IMR-90 (cell line): ENCODE measurements around the gene SARM1. TPM values are rescaled to one million over a fixed set of nuclear protein-coding genes. Genes with fewer than 3 reads are reported as not detected.

Experiments used
- ATAC-seq: fragments of 200-7000 bp; cut with Tn5 transposase; 2 replicates; pipeline ENCODE4 v1.9.1; 2020; ENCODE audit warnings: low read depth, mild to moderate bottlenecking, moderate library complexity
- BruUV-seq: library from RNA; stranded (reverse); fragments of 400-500 nt; replicated peaks from 2 replicates; lab custom pipeline; 2021; lab: Mats Ljungman, UMichigan
- CTCF ChIA-PET: fragments of 300-600 bp; formaldehyde crosslinking; extraction: SDS; loops from one replicate; lab custom pipeline; 2021; ENCODE audit warnings: antibody characterized with exemption; lab: Yijun Ruan, JAX
- POLR2A ChIA-PET: fragments of 300-600 bp; sonication (Branson Sonifier 250); formaldehyde crosslinking; loops from one replicate; lab custom pipeline; 2022; ENCODE audit warnings: antibody characterized with exemption; ENCODE audit not compliant: unreplicated experiment; lab: Charles Lee
- DNase-seq: peaks from one replicate; pipeline ENCODE4 v3.0.0; 2013
- H2AFZ ChIP-seq: replicated peaks from 2 replicates; pipeline ENCODE3; 2013; ENCODE audit warnings: low read length, mild to moderate bottlenecking; ENCODE audit not compliant: poor library complexity
- H2AK5ac ChIP-seq: 2 replicates; pipeline ENCODE4 v1.6.1; 2013; ENCODE audit warnings: low read depth, low read length, inconsistent platforms
- H2AK9ac ChIP-seq: replicated peaks from 2 replicates; pipeline ENCODE3; 2013; ENCODE audit warnings: mild to moderate bottlenecking, low read depth, low read length, moderate library complexity; ENCODE audit not compliant: poor library complexity
- H2BK120ac ChIP-seq: 2 replicates; pipeline ENCODE4 v1.6.1; 2013; ENCODE audit warnings: low read depth, low read length, inconsistent platforms
- H2BK15ac ChIP-seq: 3 replicates; pipeline ENCODE4 v1.6.1; 2013; ENCODE audit warnings: low read depth, low read length, inconsistent platforms
- H2BK20ac ChIP-seq: 2 replicates; pipeline ENCODE4 v1.6.1; 2013; ENCODE audit warnings: low read depth, mild to moderate bottlenecking, inconsistent platforms, low read length, moderate library complexity
- H2BK5ac ChIP-seq: 2 replicates; pipeline ENCODE4 v1.6.1; 2013; ENCODE audit warnings: mild to moderate bottlenecking, low read depth, low read length, inconsistent platforms; ENCODE audit not compliant: poor library complexity, severe bottlenecking
- H3K14ac ChIP-seq: replicated peaks from 2 replicates; pipeline ENCODE4 v1.6.1; 2013; ENCODE audit warnings: low read depth, low read length, inconsistent platforms
- H3K18ac ChIP-seq: 2 replicates; pipeline ENCODE4 v1.6.1; 2013; ENCODE audit warnings: low read depth, low read length, control low read depth
- H3K23ac ChIP-seq: 2 replicates; pipeline ENCODE4 v1.6.1; 2013; ENCODE audit warnings: low read depth, low read length, inconsistent platforms
- H3K27ac ChIP-seq: 2 replicates; pipeline ENCODE4 v1.5.1; 2013; ENCODE audit warnings: mild to moderate bottlenecking, control low read depth, low read length; ENCODE audit not compliant: insufficient read depth
- H3K27me3 ChIP-seq: 2 replicates; pipeline ENCODE4 v1.6.1; 2013; ENCODE audit warnings: low read length; ENCODE audit not compliant: control insufficient read depth, insufficient read depth
- H3K36me3 ChIP-seq: 2 replicates; pipeline ENCODE4 v1.6.1; 2013; ENCODE audit warnings: low read length, mixed read lengths; ENCODE audit not compliant: control insufficient read depth, insufficient read depth
- H3K4ac ChIP-seq: 2 replicates; pipeline ENCODE4 v1.6.1; 2013; ENCODE audit warnings: low read depth, low read length, inconsistent platforms
- H3K4me1 ChIP-seq: 2 replicates; pipeline ENCODE4 v1.6.1; 2013; ENCODE audit warnings: low read length, mixed read lengths; ENCODE audit not compliant: control insufficient read depth, insufficient read depth
- H3K4me2 ChIP-seq: 2 replicates; pipeline ENCODE4 v1.6.1; 2013; ENCODE audit warnings: low read depth, mild to moderate bottlenecking, control low read depth, low read length, moderate library complexity
- H3K4me3 ChIP-seq: 2 replicates; pipeline ENCODE4 v1.5.1; 2013; ENCODE audit warnings: low read depth, mild to moderate bottlenecking, control low read depth, low read length, moderate library complexity; ENCODE audit not compliant: insufficient read depth
- H3K56ac ChIP-seq: 2 replicates; pipeline ENCODE4 v1.6.1; 2013; ENCODE audit warnings: low read length, inconsistent platforms; ENCODE audit not compliant: insufficient read depth; ENCODE audit errors: extremely low read depth
- H3K79me1 ChIP-seq, 2 experiments: 2 replicates each; pipeline ENCODE4 v1.6.1; 2013; ENCODE audit warnings: low read length in 2 of 2, inconsistent platforms in 1 of 2, low read depth in 1 of 2
- H3K9ac ChIP-seq: 2 replicates; pipeline ENCODE4 v1.6.1; 2013; ENCODE audit warnings: low read depth, low read length, control low read depth
- H3K9me1 ChIP-seq: 2 replicates; pipeline ENCODE4 v1.6.1; 2013; ENCODE audit warnings: low read length, inconsistent platforms; ENCODE audit not compliant: insufficient read depth
- H3K9me3 ChIP-seq: 2 replicates; pipeline ENCODE4 v1.6.1; 2013; ENCODE audit warnings: low read length; ENCODE audit not compliant: control insufficient read depth, insufficient read depth
- H4K20me1 ChIP-seq: 2 replicates; pipeline ENCODE4 v1.6.1; 2013; ENCODE audit warnings: low read length, inconsistent platforms; ENCODE audit not compliant: insufficient read depth
- H4K5ac ChIP-seq: 2 replicates; pipeline ENCODE4 v1.6.1; 2013; ENCODE audit warnings: mild to moderate bottlenecking, low read depth, low read length, control low read depth
- H4K8ac ChIP-seq, 2 experiments: 2 replicates each; pipeline ENCODE4 v1.6.1; 2013; ENCODE audit warnings: low read depth in 2 of 2, low read length in 2 of 2, control low read depth in 1 of 2, inconsistent platforms in 1 of 2
- H4K91ac ChIP-seq: 2 replicates; pipeline ENCODE4 v1.6.1; 2013; ENCODE audit warnings: low read depth, low read length, inconsistent platforms; ENCODE audit not compliant: insufficient read depth
- BHLHE40 ChIP-seq: fragments of 150-350 bp; IDR thresholded peaks from 2 replicates; pipeline ENCODE4 v1.6.1; 2016; ENCODE audit warnings: mild to moderate bottlenecking, low read depth, low read length
- CEBPB ChIP-seq: IDR thresholded peaks from 2 replicates; pipeline ENCODE4 v1.6.1; 2012; ENCODE audit warnings: low read depth, low read length, improper control_type of control experiment
- CHD1 ChIP-seq: IDR thresholded peaks from 2 replicates; pipeline ENCODE4 v1.6.1; 2012; ENCODE audit warnings: low read depth, low read length, improper control_type of control experiment
- ELK1 ChIP-seq: fragments of 150-350 bp; IDR thresholded peaks from 2 replicates; pipeline ENCODE4 v1.6.1; 2016; ENCODE audit warnings: low read depth, mild to moderate bottlenecking, low read length, moderate library complexity, borderline replicate concordance
- FOS ChIP-seq: fragments of 150-350 bp; IDR thresholded peaks from 2 replicates; pipeline ENCODE4 v1.6.1; 2016; ENCODE audit warnings: low read depth, low read length
- MAZ ChIP-seq: IDR thresholded peaks from 2 replicates; pipeline ENCODE4 v1.6.1; 2012; ENCODE audit warnings: low read depth, mild to moderate bottlenecking, low read length, improper control_type of control experiment, moderate library complexity, borderline replicate concordance
- MXI1 ChIP-seq: IDR thresholded peaks from 2 replicates; pipeline ENCODE4 v1.6.1; 2012; ENCODE audit warnings: low read depth, mild to moderate bottlenecking, low read length, moderate library complexity, borderline replicate concordance
- NFE2L2 ChIP-seq: fragments of 150-350 bp; IDR thresholded peaks from 2 replicates; pipeline ENCODE4 v1.6.1; 2016; ENCODE audit warnings: low read depth, mild to moderate bottlenecking, low read length
- POLR2A ChIP-seq: IDR thresholded peaks from 2 replicates; pipeline ENCODE4 v1.6.1; 2012; ENCODE audit warnings: mild to moderate bottlenecking, low read depth, low read length
- RAD21 ChIP-seq: IDR thresholded peaks from 2 replicates; pipeline ENCODE4 v1.6.1; 2012; ENCODE audit warnings: low read length, improper control_type of control experiment
- RCOR1 ChIP-seq: IDR thresholded peaks from 2 replicates; pipeline ENCODE4 v1.6.1; 2012; ENCODE audit warnings: mild to moderate bottlenecking, low read length, improper control_type of control experiment; ENCODE audit not compliant: insufficient replicate concordance
- RFX5 ChIP-seq: IDR thresholded peaks from 2 replicates; pipeline ENCODE4 v1.8.0; 2012; ENCODE audit warnings: low read depth, mild to moderate bottlenecking, low read length, moderate library complexity
- SMC3 ChIP-seq: fragments of 150-350 bp; IDR thresholded peaks from 2 replicates; pipeline ENCODE4 v1.6.1; 2016; ENCODE audit warnings: low read depth, mild to moderate bottlenecking, antibody characterized with exemption, low read length, moderate library complexity
- USF2 ChIP-seq: fragments of 150-350 bp; IDR thresholded peaks from 2 replicates; pipeline ENCODE4 v1.6.1; 2017; ENCODE audit warnings: mild to moderate bottlenecking, antibody characterized with exemption, low read length, low read depth
- WGBS, 2 experiments: methylation state at CpG; one replicate each; pipeline versions ENCODE4 v1.1.5 to v1.1.7; 2013; ENCODE audit warnings: missing lambda C conversion rate in 2 of 2; ENCODE audit not compliant: insufficient read length in 1 of 2; ENCODE audit errors: extremely low coverage in 2 of 2; 5-methylcytosine and 5-hydroxymethylcytosine counted together
- dilution Hi-C: fragments of 300-500 bp; cut with HindIII; formaldehyde crosslinking; loops from one replicate; pipeline ENCODE4 v1.14.3; 2018; ENCODE audit warnings: low sequenced_read_pairs; ENCODE audit not compliant: unreplicated experiment
- in situ Hi-C: fragments of 300-500 bp; cut with MboI; formaldehyde crosslinking; loops from 3 replicates; pipeline ENCODE4 v1.14.3; 2019; ENCODE audit warnings: low sequenced_read_pairs, inconsistent platforms, mixed read lengths
- intact Hi-C: fragments of 100-400 bp; cut with micrococcal nuclease; formaldehyde crosslinking; loops from 2 replicates; pipeline ENCODE4 v1.10.0; 2022
- polyA plus RNA-seq, 3 experiments: library from polyadenylated mRNA; depleted of rRNA; stranded (reverse); fragments of >200 nt; gene quantifications; 2 replicates each; pipeline ENCODE4 v1.2.3, GENCODE V29; 2012; ENCODE audit warnings: low replicate concordance in 1 of 3
- total RNA-seq: library from RNA; depleted of rRNA; stranded (reverse); fragments of >200 nt; gene quantifications from 2 replicates; pipeline ENCODE4 v1.2.3, GENCODE V29; 2012
- TF ChIP-seq, protein P1 (sequence below): conservative IDR thresholded peaks from 2 replicates; pipeline ENCODE4 v1.5.1; 2012; ENCODE audit warnings: mild to moderate bottlenecking, low read depth, low read length, improper control_type of control experiment

SARM1 gene
- total and polyA plus RNA-seq, 2 of the 4 experiments (the other 2 are of a cell fraction): 3.4 to 11.4 TPM

GRCh38 chr17:28342313-28342712 is 29.2 kb upstream of the SARM1 start:
- Histone ChIP-seq H2BK5ac (no peak overlapping the region), H2BK20ac (no peak overlapping the region), H3K56ac (no peak overlapping the region), H3K9me3 (no peaks in the 10 kb centered on the region), H3K27ac (no peak overlapping the region), H3K4ac (no peak overlapping the region), H2BK120ac (no peak overlapping the region), H3K36me3 (peaks cover 71% of the 10 kb centered on the region), H2AK5ac (no peak overlapping the region), H2BK15ac (no peak overlapping the region), H3K79me1 (peaks cover 27 to 88% of the 10 kb centered on the region in 2 experiments), H3K9me1 (peaks cover 13% of the 10 kb centered on the region; the same call in 1 of the 2 replicates), H3K27me3 (no peaks in the 10 kb centered on the region), H4K8ac (no peak overlapping the region), H3K4me2 (no peak overlapping the region), H3K9ac (no peak overlapping the region), H3K18ac (no peak overlapping the region), H4K20me1 (peaks cover 34% of the 10 kb centered on the region), H3K23ac (no peak overlapping the region), H3K4me1 (peaks cover 16% of the 10 kb centered on the region), H4K5ac (no peak overlapping the region), H2AFZ (no peak overlapping the region), H2AK9ac (no peak overlapping the region), H4K91ac (no peak overlapping the region), H3K4me3 (no peak overlapping the region), H3K14ac (no peak overlapping the region)
- ChIA-PET POLR2A (no interaction called here), CTCF (no interaction called here)
- TF ChIP-seq MXI1 (no peak), SMC3 (no peak), BHLHE40 (no peak), ELK1 (no peak), CEBPB (no peak), RAD21 (no peak), CHD1 (no peak), USF2 (no peak), FOS (no peak), RCOR1 (no peak), NFE2L2 (no peak), MAZ (no peak), RFX5 (no peak), POLR2A (no peak)
- TF ChIP-seq, protein P1, sequence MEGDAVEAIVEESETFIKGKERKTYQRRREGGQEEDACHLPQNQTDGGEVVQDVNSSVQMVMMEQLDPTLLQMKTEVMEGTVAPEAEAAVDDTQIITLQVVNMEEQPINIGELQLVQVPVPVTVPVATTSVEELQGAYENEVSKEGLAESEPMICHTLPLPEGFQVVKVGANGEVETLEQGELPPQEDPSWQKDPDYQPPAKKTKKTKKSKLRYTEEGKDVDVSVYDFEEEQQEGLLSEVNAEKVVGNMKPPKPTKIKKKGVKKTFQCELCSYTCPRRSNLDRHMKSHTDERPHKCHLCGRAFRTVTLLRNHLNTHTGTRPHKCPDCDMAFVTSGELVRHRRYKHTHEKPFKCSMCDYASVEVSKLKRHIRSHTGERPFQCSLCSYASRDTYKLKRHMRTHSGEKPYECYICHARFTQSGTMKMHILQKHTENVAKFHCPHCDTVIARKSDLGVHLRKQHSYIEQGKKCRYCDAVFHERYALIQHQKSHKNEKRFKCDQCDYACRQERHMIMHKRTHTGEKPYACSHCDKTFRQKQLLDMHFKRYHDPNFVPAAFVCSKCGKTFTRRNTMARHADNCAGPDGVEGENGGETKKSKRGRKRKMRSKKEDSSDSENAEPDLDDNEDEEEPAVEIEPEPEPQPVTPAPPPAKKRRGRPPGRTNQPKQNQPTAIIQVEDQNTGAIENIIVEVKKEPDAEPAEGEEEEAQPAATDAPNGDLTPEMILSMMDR: no peak
- no TSS peak for BruUV-seq
- 98% methylated on average over 8 of the region's 14 CpGs; no CpG with 5 or more reads in 1 of the 2 experiments for WGBS, 2 experiments
- ATAC-seq (no peak), DNase-seq (no peak)
- dilution Hi-C loops (no loop called here), intact Hi-C loops (no loop called here), in situ Hi-C loops (loop anchor here (25.0 kb wide), 1 partner anchor 805 kb away; no protein-coding TSS in a partner anchor)
